ENCODE measurements around the gene CAMSAP3.

CAMSAP3 gene

GRCh38 chr19:7579182-7579581 lies 16.5 kb upstream of the CAMSAP3 start:
- H3K27ac ChIP-seq = no peak overlapping the region
- TF ChIP-seq, protein P1, sequence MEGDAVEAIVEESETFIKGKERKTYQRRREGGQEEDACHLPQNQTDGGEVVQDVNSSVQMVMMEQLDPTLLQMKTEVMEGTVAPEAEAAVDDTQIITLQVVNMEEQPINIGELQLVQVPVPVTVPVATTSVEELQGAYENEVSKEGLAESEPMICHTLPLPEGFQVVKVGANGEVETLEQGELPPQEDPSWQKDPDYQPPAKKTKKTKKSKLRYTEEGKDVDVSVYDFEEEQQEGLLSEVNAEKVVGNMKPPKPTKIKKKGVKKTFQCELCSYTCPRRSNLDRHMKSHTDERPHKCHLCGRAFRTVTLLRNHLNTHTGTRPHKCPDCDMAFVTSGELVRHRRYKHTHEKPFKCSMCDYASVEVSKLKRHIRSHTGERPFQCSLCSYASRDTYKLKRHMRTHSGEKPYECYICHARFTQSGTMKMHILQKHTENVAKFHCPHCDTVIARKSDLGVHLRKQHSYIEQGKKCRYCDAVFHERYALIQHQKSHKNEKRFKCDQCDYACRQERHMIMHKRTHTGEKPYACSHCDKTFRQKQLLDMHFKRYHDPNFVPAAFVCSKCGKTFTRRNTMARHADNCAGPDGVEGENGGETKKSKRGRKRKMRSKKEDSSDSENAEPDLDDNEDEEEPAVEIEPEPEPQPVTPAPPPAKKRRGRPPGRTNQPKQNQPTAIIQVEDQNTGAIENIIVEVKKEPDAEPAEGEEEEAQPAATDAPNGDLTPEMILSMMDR (conservative IDR thresholded peaks at IDR 0.05) = no peak
- no peak for TF ChIP-seq ZFX (IDR thresholded peaks at IDR 0.05)

DNA sequence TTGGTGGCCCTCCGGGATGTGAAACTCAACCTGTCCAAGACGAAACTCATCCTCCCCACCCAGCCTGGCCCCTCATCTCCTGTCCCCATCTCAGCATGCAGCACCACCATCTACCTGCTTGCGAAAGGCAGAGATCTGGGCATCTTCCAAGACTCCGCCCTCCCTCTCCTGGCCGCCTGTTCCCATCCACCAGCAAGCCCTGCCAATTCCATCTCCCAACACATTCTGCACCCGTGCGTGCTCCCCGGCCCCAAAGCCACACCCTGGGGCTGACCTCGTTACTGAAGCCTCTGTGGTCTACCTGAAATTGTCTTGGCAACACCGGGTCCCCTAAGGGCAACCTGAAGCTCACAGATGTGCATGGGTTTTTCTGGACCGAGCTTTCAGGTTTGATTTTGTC lies 13.2 kb upstream of the CAMSAP3 start:
- no peak for TF ChIP-seq ZFX (IDR thresholded peaks at IDR 0.05)
- TF ChIP-seq, protein P1 (conservative IDR thresholded peaks at IDR 0.05) = no peak
- no peak overlapping the region for H3K27ac ChIP-seq

DNA sequence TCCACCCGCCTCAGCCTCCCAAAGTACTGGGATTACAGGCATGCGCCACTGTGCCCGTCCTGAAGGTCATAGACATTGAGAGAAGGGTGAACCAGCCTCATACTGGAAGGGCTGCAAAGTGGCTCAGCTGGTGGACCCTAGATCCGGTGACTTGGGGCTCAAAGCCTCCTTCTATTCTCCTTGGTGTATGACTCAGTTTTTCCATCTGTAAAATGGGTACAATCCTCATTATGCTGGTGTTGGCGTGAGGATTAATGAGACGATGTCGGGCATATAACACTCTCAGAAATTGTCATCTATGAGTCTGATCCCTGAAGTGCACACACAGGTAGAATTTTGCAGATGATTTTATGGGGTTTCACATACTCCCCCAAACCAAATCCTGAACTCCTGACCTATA lies 5.8 kb upstream of the CAMSAP3 start:
- TF ChIP-seq ZFX (IDR thresholded peaks at IDR 0.05) = no peak
- H3K27ac ChIP-seq = peak overlapping the region; percentile 6; the same call in 1 of the 2 replicates

- peak overlapping the region; percentile 6; the same call in 1 of the 2 replicates for H3K27ac ChIP-seq
- no peak for TF ChIP-seq ZFX (IDR thresholded peaks at IDR 0.05)
Measured at GRCh38 chr19:7590256-7590655, 5.4 kb upstream of the CAMSAP3 start.

- H3K27ac ChIP-seq = peak overlapping the region; percentile 66
- TF ChIP-seq, protein P1 (conservative IDR thresholded peaks at IDR 0.05) = no peak
- TF ChIP-seq ZFX (IDR thresholded peaks at IDR 0.05) = 0 out of 2 replicates have a peak, but pooled peaks have one; percentile 55
Measured at GRCh38 chr19:7596211-7596937, 711 bp downstream of the CAMSAP3 start.

- TF ChIP-seq, protein P1 (conservative IDR thresholded peaks at IDR 0.05) = no peak
- TF ChIP-seq ZFX (IDR thresholded peaks at IDR 0.05) = no peak
- no peak overlapping the region for H3K27ac ChIP-seq
Measured at GRCh38 chr19:7597689-7598088, 2.0 kb downstream of the CAMSAP3 start.

GRCh38 chr19:7598180-7598579 lies 2.5 kb downstream of the CAMSAP3 start:
- no peak for TF ChIP-seq ZFX (IDR thresholded peaks at IDR 0.05)
- TF ChIP-seq, protein P1 (conservative IDR thresholded peaks at IDR 0.05) = no peak
- no peak overlapping the region for H3K27ac ChIP-seq

- H3K27ac ChIP-seq = no peak overlapping the region
- TF ChIP-seq, protein P1 (conservative IDR thresholded peaks at IDR 0.05) = no peak
- no peak for TF ChIP-seq ZFX (IDR thresholded peaks at IDR 0.05)
Measured at GRCh38 chr19:7600721-7601120, 5.1 kb downstream of the CAMSAP3 start.

All from C4-2B (cell line).